GM11168 (cell line): ENCODE results near the gene MDFI.

Experiments used
- in situ Hi-C: fragments of 300-500 bp; cut with MboI; formaldehyde crosslinking; loops from one replicate; pipeline ENCODE4 v1.12.0; 2022; ENCODE audit warnings: low sequenced_read_pairs; ENCODE audit not compliant: unreplicated experiment

The MDFI gene

GRCh38 chr6:41668968-41669367, 30.7 kb downstream of the MDFI start:
- in situ Hi-C loops = no loop called here

- in situ Hi-C loops = no loop called here
Measured at GRCh38 chr6:41670703-41671360, 32.6 kb downstream of the MDFI start.

GRCh38 chr6:41671376-41671775, 33.1 kb downstream of the MDFI start:
- in situ Hi-C loops = no loop called here

- in situ Hi-C loops = no loop called here
Measured at GRCh38 chr6:41672016-41672415, 33.7 kb downstream of the MDFI start.

GRCh38 chr6:41672816-41673703, 34.8 kb downstream of the MDFI start:
- in situ Hi-C loops = no loop called here

- in situ Hi-C loops = no loop called here
Measured at GRCh38 chr6:41673704-41674000, 35.4 kb downstream of the MDFI start.

- in situ Hi-C loops = no loop called here
Measured at GRCh38 chr6:41674231-41675000, 36.1 kb downstream of the MDFI start.

- in situ Hi-C loops = no loop called here
Measured at GRCh38 chr6:41675176-41675775, 37.0 kb downstream of the MDFI start.

- in situ Hi-C loops = no loop called here
Measured at GRCh38 chr6:41675992-41676391, 37.7 kb downstream of the MDFI start.

GRCh38 chr6:41676431-41676830, 38.2 kb downstream of the MDFI start:
- in situ Hi-C loops = no loop called here

- in situ Hi-C loops = no loop called here
Measured at GRCh38 chr6:41677124-41677921, 39.1 kb downstream of the MDFI start.

- in situ Hi-C loops = no loop called here
Measured at GRCh38 chr6:41678511-41679084, 40.3 kb downstream of the MDFI start.

GRCh38 chr6:41679696-41680095, 41.4 kb downstream of the MDFI start:
- in situ Hi-C loops = no loop called here

- in situ Hi-C loops = no loop called here
Measured at GRCh38 chr6:41680182-41680965, 42.1 kb downstream of the MDFI start.

- in situ Hi-C loops = no loop called here
Measured at GRCh38 chr6:41682056-41682477, 43.8 kb downstream of the MDFI start.

GRCh38 chr6:41682497-41683272, 44.4 kb downstream of the MDFI start:
- in situ Hi-C loops = no loop called here

GRCh38 chr6:41683273-41683522, 44.9 kb downstream of the MDFI start:
- in situ Hi-C loops = no loop called here

GRCh38 chr6:41683523-41684310, 45.4 kb downstream of the MDFI start:
- in situ Hi-C loops = no loop called here
